ENCODE measurements around the gene HADH. TPM values are rescaled to one million over a fixed set of nuclear protein-coding genes. Genes with fewer than 3 reads are reported as not detected.
A peak's percentile ranks its signal among the peaks of the same experiment; 100 is the strongest.

Gene HADH
- total RNA-seq, 1 experiment from 2014 or later, result 10.8 TPM

- Histone ChIP-seq H3K9me3 (ENCODE audit: low read length) (no peaks in the 10 kb centered on the region), H3K4me1 (ENCODE audit: insufficient read depth, low read length) (peaks cover 2% of the 10 kb centered on the region; the same call in 1 of the 2 replicates), H3K4me3 (ENCODE audit: low read length) (no peak overlapping the region), H3F3A (ENCODE audit: low read length, unreplicated experiment) (no peaks in the 10 kb centered on the region), H3K4me2 (ENCODE audit: low read length) (no peak overlapping the region), H3K9ac (ENCODE audit: low read length) (no peak overlapping the region), H4K20me1 (ENCODE audit: low read length) (peaks cover 6% of the 10 kb centered on the region; the same call in 1 of the 2 replicates), H3K79me2 (ENCODE audit: low read length) (peaks cover 52% of the 10 kb centered on the region), H3K9me2 (replicated peaks; ENCODE audit: low read length) (no peaks in the 10 kb centered on the region), H3K27ac (ENCODE audit: low read length) (no peak overlapping the region), H3K27me3 (ENCODE audit: low read length) (no peaks in the 10 kb centered on the region), H2AFZ (ENCODE audit: low read length) (no peak overlapping the region), H3K36me3 (ENCODE audit: low read depth, low read length) (peaks cover 8% of the 10 kb centered on the region; the same call in 1 of the 2 replicates)
- no TSS peak for BruUV-seq (replicated peaks)
- peak; percentile 28 for DNase-seq
- intact Hi-C loops (cut with micrococcal nuclease), result no loop called here
- ChIA-PET POLR2A (ENCODE audit: unreplicated experiment) (no interaction called here), CTCF (no interaction called here)
- peak; percentile 51 for ATAC-seq
- TF ChIP-seq CTCF (conservative IDR thresholded peaks at IDR 0.05; ENCODE audit: low read depth, low read length), result no peak
- no peak for TF ChIP-seq EZH2phosphoT487 (IDR thresholded peaks at IDR 0.05; ENCODE audit: borderline replicate concordance, low read length)
- TF ChIP-seq EZH2 (IDR thresholded peaks at IDR 0.05; ENCODE audit: low read length, unreplicated experiment), result no peak
Observed at GRCh38 chr4:107996949-107997788, 7.5 kb downstream of the HADH start.

DNA sequence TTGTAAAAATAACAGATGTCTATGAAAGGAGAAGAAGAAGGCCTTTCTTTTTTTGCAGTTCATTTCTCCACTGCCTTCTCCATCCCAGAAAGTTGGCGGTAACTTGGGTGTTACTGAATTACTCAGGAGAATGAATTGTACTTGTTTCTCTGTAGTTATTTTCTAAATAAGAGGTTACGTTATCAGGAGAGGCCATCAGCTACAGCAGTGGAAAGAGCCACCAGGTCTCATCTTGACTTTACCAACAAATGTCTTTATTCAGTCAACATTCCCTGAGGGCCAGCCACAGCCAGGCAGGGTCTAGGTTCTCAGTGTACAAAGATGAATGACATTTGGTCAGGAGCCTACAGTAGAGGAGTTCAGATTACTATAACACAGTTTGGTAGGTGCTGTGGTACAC lies 8.1 kb downstream of the HADH start:
- Histone ChIP-seq H3K27ac (ENCODE audit: low read length) (no peak overlapping the region), H3K36me3 (ENCODE audit: low read depth, low read length) (peaks cover 8% of the 10 kb centered on the region; the same call in 1 of the 2 replicates), H3K4me1 (ENCODE audit: insufficient read depth, low read length) (no peaks in the 10 kb centered on the region; the same call in 1 of the 2 replicates), H3K27me3 (ENCODE audit: low read length) (no peaks in the 10 kb centered on the region), H3K9me2 (replicated peaks; ENCODE audit: low read length) (no peaks in the 10 kb centered on the region), H3K4me2 (ENCODE audit: low read length) (no peak overlapping the region), H4K20me1 (ENCODE audit: low read length) (0 out of 2 replicates have a peak, but pooled peaks cover 3% of the 10 kb centered on the region), H3F3A (ENCODE audit: low read length, unreplicated experiment) (no peaks in the 10 kb centered on the region), H3K79me2 (ENCODE audit: low read length) (peaks cover 45% of the 10 kb centered on the region), H3K4me3 (ENCODE audit: low read length) (no peak overlapping the region), H3K9ac (ENCODE audit: low read length) (no peak overlapping the region), H3K9me3 (ENCODE audit: low read length) (no peaks in the 10 kb centered on the region), H2AFZ (ENCODE audit: low read length) (no peak overlapping the region)
- TF ChIP-seq EZH2 (IDR thresholded peaks at IDR 0.05; ENCODE audit: low read length, unreplicated experiment) (no peak), EZH2phosphoT487 (IDR thresholded peaks at IDR 0.05; ENCODE audit: borderline replicate concordance, low read length) (no peak)
- ATAC-seq (no peak), DNase-seq (no peak)
- intact Hi-C loops (cut with micrococcal nuclease), result no loop called here
- ChIA-PET CTCF (no interaction called here), POLR2A (ENCODE audit: unreplicated experiment) (no interaction called here)
- no TSS peak for BruUV-seq (replicated peaks)

- no TSS peak for BruUV-seq (replicated peaks)
- peaks cover 8% of the 10 kb centered on the region; the same call in 1 of the 2 replicates for H3K36me3 ChIP-seq (ENCODE audit: low read depth, low read length)
Observed at GRCh38 chr4:107999932-108000539, 10.3 kb downstream of the HADH start.

More at GRCh38 chr4:107999932-108000539, 10.3 kb downstream of the HADH start:
- no peak overlapping the region for H3K4me2 ChIP-seq (ENCODE audit: low read length)
- intact Hi-C loops (cut with micrococcal nuclease), result no loop called here
- TF ChIP-seq EZH2phosphoT487 (IDR thresholded peaks at IDR 0.05; ENCODE audit: borderline replicate concordance, low read length), result no peak
- TF ChIP-seq CTCF (conservative IDR thresholded peaks at IDR 0.05; ENCODE audit: low read depth, low read length), result no peak
- no peak for TF ChIP-seq EZH2 (IDR thresholded peaks at IDR 0.05; ENCODE audit: low read length, unreplicated experiment)
- peaks cover 23% of the 10 kb centered on the region; the same call in 1 of the 2 replicates for H3K79me2 ChIP-seq (ENCODE audit: low read length)
- ChIA-PET CTCF (no interaction called here), POLR2A (ENCODE audit: unreplicated experiment) (no interaction called here)
- ATAC-seq (no peak), DNase-seq (no peak)
- no peaks in the 10 kb centered on the region; the same call in 1 of the 2 replicates for H3K4me1 ChIP-seq (ENCODE audit: insufficient read depth, low read length)
- H3K27ac ChIP-seq (ENCODE audit: low read length), result no peak overlapping the region
- no peaks in the 10 kb centered on the region for H3K9me3 ChIP-seq (ENCODE audit: low read length)
- H3K4me3 ChIP-seq (ENCODE audit: low read length), result no peak overlapping the region
- H4K20me1 ChIP-seq (ENCODE audit: low read length), result 0 out of 2 replicates have a peak, but pooled peaks cover 3% of the 10 kb centered on the region
- H3K9me2 ChIP-seq (replicated peaks; ENCODE audit: low read length), result no peaks in the 10 kb centered on the region
- H3K9ac ChIP-seq (ENCODE audit: low read length), result no peak overlapping the region
- no peaks in the 10 kb centered on the region for H3F3A ChIP-seq (ENCODE audit: low read length, unreplicated experiment)
- no peak overlapping the region for H2AFZ ChIP-seq (ENCODE audit: low read length)
- H3K27me3 ChIP-seq (ENCODE audit: low read length), result no peaks in the 10 kb centered on the region
